SIG-M5 treated with dmso at 0.1 percent for 504 hours (cell line): Measurements from ENCODE around the gene HS1BP3.

ENCODE experiments used
- DNase-seq: peaks from one replicate; lab custom pipeline; 2025; ENCODE audit not compliant: unreplicated experiment; lab: John Stamatoyannopoulos, UW

The HS1BP3 gene

DNA sequence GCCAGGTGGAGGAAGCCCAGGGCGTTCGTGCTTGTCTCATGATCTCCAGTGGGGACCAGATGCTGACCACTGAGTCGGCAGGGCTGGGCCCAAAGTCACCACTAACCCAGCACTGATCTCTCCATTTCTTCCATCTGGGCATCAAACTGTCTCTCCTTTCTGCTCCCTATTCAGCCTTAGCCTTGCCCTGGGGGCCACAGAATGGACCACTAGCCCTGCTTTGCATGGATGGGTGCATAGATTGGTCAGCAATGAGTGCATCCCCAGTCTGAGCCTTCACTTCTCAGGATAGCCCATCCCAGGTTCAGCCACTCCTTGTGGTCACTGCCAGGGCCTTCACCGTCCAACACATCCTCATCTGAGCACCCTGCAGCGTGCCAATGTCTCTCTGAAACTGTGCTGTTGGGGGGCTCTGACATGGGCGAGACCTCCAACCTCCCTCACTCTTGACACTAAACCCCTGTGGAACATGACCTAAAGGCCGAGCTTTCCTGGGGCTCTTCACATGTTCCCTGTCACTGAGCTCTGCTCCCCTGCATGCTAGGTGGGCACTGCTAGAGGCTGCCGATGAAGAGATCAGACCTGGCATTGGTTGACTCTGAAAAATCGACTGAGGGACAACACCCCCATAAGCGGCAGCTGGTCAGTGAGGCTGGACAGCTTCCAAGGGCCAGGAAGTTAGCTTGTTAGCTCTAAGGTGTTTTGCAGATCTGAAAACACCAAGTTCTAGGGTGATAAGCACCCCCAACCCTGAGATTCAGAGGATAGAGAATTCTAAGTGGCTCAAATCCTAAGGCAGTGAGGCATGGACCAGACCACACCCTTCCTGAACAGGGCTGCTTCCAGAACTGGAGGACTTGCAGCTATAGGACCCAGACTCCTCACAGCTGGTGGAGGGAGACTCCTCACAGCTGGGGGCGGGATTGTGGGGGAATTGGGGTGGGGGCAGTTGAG lies 61.7 kb downstream of the HS1BP3 start:
- no peak for DNase-seq

DNA sequence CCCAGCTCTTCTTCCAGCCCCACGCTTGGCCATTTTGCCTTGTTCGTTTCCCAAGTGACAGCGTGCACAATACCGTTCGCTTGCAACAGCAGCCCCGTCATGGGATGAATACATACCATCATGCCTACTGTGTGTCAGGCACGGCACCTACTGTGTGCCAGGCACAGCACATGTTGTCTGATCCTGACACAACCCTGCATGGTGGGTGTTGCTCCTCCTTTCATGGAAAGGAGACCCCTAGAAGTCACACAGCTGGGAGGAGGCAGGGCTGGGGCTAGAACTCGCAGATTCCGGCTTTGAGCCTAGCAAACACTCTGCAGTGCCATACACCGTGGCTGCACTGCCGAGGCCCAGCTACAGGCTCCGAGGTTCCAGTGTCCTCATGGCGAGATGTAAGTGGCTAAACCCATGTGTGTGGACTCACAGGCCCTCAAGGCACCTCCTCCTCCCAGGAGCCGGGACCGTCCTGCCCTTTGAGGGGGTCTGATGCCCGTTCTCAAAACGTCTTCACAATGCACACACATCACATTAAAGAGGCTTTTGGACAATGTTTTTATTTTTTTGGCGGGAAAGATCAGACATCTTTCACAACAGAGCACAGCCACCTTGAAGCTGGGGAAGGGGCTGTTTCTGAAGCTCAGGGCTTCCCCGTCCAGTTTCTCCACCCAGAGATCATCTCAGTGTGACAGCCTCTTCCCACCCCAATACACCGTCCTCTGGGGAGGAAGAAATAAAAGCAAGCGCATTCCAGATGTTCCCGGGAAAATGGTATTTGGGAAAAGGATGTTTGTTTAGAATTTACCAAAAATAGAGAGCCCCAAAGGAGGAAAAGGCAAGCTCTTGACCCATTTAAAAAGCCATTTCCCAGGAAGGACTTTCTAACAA lies 64.9 kb downstream of the HS1BP3 start:
- DNase-seq, result no peak

DNA sequence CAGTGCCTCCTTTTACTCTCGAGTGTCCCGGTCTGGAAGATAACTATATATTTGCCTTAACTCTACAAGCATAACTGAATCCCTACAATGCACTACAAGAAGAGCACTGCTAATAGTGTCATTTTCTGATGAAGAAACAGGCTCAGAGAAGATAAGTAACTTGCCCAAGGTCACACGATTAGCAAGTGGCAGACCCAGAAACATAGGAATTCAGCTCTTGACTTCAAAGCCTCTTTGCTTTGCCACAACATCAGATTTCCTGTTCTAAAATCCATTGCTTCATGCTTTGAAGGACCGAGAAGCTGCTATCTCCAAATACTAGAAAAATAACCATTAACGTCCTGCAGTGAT lies 65.6 kb downstream of the HS1BP3 start:
- no peak for DNase-seq

DNA sequence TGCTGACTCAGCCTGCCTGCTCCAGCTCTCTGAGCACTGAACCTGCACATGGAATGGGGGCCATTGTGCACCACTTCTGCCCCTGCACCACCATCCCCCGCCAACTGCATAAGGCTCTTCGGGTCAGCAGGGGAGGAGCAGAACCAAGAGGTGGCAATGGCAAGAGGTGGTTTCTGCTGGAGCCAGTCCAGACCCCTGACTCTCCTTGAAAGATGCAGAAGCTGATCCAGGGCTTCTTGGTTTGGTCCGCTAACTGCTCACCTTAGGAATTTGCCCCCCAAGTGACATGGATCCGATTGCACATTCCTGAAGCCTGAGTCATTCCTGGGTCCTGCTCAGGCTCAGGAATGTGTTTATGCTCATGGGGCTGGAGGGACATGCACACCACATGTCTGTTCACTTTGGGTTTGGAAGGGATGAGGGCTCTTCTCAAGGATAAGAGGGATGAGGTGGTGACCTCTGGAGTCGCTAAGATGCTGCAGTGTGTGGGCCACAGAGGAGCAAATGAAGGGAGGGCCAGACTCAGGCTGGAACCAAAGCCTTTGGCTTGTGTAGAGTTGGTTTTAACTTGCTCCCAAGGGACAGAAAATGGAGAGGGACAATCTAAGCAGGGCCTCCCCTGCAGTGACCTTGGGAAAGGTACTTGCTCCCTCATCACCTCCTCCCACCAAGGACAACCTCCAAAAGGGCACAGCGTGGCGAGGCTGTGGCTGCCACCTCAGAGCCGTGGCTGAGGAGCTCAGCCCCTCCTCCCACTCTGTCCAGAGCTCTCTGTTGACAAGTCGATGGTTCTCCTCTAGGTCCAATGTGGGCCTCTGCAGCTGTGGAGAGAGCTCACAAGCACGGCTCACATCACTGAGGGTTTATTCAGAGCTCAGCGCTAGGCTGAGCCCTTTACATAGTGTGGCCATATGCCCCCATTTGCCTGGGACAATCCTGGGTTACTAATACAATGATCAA lies 66.2 kb downstream of the HS1BP3 start:
- no peak for DNase-seq

DNA sequence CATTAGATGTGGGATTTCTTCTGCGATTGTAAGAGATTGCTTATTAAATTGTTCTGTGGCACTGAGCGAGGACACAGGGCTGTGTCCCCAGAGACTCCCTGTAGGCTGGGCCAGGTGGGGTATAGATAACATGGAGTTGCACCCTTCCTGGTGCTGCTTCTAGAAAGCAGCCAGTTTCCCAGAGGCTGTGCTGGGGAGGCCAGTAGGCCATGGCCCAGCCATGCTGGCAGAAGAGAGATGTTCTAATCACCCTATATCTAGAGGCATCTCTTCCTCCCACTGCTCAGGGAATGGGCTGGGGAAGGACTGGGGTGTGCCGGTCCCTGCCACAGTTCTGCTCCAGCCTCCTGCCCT lies 66.9 kb downstream of the HS1BP3 start:
- no peak for DNase-seq

DNA sequence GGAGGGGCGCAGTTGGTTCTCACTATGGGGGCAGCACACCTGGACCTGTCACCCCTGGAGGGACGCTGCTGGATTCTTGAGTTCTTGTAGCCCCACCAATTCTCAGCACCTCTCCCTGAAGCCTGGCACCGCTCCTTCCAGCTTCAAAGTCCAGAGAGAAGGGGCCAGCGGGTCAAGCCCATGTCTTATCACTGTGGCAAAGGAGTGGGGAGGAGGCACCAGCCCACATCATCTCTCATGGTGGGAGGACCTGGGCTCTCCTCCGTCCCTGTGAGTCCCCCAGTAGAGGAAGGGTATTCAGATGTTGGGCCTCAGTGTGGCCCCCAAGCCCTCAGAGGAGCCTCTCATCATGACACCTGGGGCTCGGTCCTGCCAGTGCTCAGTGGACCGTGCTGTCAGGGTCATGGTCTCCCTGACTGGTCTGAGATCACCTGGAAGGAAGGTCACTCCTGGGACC lies 67.4 kb downstream of the HS1BP3 start:
- no peak for DNase-seq

DNA sequence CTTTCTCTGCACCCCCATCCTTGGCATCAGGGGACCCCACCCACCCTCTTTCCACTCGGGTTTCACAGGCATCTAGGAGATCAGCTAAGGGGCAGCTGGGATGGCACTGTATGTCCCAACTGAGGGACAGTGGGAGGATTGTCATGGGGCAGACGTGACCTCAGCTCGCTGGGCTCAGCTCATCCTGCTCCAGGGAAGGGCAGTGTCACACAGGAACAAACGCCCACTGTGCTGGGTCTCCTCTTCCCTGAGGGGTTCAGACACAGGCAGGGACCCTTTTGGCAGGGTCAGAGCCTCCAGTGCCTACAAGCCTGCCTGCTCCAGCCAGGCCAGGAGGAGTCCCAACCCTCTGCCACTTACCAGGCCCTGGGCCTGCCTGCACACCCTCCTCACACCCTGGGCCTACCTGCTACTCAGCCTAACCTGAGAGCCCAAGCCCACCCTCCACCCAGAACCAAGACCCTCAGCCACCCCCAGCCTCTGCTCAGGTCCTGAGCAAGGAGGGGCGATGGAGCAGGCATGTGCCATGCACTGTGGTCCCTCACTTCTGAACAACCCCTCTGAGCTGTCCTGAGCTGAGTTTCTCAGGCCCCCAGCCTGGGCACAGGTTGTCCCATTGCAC lies 68.2 kb downstream of the HS1BP3 start:
- DNase-seq, result no peak

DNA sequence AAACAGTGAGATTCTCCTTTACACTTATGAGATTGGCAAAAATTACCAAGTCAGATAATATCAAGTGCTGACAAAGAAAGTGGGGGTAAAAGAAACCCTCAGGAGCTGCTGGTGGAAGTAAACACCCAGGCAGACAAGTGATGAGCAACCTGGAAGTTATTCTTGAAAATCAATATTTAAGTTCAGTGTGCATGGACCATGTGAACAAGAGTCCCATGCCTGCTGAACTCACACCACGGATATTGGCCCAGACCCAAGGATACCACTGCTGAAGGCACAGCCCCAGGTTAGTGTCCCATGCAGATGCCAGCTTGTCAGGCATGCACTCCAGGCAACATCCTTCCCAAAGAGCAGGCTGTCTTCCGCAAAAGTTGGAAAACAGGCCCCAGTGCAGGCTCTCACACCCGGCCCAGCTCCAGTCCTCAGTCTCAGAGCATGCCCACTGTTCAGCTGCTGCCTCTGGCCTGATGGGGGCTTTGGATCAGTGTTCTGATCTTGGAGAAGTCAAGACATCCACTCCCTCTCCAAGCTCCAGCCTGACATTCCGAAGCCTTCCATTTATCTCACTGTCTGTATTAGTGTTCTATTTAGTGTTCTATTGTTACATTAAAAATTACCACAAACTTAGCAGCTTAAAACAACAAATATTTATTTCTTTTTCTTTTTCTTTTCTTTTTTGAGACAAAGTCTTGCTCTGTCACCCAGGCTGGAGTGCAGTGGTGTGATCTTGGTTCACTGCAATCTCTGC lies 70.0 kb downstream of the HS1BP3 start:
- DNase-seq, result no peak

DNA sequence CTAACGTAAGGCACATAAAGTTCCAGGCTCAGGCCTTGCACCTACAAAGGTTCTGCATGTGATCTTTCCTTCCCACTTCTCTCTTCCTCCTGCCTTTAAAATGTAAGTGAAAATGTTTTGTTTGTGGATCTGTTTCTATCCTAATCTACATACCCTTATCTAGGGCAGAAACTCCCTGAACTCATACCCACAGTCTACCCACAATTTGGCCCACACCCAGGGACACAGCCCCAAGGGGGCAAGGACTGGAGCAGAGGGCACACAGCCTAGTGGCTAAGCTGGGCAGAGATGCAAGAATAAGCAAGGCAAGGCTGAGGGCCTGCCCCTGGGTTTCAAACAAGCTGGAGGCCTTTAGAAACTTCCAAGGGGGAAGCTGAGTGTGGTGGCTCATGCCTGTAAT lies 71.0 kb downstream of the HS1BP3 start:
- no peak for DNase-seq

DNA sequence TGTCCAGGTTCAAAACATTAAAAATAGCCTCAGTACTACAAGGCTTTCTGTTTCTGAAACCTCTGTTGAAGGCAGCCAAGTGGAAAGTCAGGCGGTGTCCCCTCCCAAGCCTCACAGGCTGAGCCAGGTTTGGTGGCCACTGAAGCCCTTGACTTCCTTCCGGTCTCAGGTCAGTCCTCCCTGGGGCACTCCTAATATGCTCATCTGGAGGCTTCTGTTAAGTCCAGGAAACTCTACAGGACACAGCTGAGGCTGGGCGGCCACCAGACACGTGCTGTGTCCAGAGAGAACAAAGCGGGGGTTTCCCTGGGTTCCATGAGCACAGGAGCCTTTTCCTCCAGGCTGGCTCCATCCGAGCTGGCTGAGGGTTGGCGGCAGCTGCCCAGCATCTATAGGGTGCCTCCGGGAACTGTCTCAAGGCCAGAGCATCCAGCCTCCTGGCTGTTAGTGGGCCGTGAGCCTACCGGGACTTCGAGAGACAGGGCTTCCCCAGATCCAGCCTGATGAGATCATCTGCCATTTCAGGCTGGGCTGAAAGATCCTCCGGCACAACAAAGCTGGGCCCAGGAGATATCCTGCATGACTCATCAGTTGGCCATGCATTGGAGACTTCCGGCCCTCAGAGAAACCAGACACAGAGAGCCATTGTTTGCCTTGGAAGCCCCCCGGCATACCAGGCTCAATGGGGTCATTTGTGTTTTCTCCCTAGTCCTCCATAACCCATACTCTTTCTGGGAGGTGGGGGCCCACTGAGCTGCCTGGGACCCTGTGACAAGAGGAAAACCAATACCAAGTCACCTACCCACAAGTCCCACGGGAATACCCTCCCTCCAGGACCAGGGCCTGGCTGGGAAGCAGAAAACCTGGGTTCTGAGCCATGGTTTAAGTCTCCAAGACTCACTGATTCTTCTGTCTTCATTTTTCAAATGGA lies 71.7 kb downstream of the HS1BP3 start:
- DNase-seq, result no peak

DNA sequence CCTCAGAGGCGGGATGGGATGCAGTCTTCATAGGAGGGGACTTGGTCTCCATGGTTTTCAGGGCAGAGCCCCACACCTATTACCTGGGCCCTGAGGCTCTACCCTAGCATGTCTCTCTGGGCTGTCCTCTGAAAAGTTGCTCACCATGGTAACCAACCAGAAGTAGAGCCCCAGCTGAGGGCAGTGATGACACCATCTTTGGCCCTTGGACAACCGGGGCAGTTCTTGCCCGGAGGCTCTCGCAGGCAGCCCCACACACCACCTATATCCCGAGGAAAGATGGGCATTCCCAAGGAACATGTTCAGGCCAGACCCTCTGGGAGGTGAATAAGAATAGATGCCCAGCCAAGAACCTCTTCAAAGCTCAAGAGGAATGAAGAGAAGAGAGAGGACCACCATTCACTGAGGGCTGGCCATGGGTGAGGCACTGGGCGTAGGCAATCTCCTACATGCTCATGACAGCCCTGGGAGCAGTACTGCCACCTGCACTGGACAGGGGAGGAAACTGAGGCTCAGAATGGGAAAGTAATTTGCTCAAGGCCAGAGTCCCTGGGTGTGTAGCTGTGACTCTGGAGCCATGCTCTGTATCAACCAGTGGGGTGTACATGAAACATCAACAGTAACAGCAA lies 72.5 kb downstream of the HS1BP3 start:
- no peak for DNase-seq

DNA sequence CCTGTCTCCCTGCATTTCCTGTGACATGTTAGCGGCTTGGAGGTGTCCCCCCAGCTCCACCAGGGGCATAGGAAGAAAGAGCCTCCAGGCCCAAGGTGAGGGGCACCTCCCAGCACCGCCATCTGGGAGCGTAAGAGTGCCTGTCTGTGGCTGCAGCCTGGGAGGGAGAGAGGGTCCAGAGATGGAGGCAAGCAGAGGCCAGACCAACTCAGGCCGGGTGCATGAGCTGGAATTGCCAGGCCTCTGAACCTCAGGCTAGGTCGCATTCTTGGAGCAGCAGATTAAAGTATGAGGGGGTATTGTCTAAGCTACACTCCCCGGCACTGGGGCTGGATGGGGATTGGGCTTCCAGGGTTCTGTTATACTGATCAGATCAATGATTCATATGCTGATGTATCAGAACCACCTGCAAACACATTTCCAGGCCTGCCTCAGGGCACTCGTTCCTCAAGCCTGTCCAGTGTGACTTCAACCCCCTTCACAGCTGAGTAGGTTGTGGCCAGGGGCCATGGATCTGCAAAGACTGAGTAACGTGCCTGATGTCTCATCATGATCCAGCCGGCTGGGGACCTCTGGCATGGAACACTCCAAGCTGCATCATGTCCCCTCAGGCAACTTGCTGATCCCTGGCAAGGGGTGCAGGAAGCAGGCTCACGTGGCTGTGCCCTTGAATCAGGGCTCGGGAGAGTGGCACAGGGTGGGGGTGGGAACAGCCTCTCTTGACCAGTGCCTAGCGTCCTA lies 73.2 kb downstream of the HS1BP3 start:
- no peak for DNase-seq

DNA sequence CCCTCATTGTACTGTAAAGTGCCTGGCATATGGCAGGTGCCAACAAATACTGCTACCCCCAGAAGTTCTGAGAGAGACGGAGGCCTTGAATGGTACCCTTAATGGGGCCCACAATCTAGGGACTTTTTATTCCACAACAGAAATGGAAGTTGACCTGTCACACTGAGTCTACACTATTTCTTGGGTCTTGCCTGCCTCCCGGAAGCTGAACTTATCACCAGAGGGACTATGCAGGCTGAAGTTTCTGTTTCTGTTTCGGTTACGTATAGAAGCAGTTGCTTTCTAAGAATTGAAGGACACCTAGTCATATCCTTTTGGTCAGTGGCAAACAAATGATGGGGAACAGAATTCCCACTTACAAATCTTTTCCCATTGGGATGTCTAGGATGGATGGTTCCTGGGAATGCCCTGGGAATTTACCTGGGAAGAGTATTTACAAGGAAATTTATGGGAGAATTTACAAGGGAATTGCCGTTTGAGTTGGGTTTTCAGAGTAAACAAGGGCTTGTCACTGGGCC lies 74.2 kb downstream of the HS1BP3 start:
- DNase-seq, result no peak

DNA sequence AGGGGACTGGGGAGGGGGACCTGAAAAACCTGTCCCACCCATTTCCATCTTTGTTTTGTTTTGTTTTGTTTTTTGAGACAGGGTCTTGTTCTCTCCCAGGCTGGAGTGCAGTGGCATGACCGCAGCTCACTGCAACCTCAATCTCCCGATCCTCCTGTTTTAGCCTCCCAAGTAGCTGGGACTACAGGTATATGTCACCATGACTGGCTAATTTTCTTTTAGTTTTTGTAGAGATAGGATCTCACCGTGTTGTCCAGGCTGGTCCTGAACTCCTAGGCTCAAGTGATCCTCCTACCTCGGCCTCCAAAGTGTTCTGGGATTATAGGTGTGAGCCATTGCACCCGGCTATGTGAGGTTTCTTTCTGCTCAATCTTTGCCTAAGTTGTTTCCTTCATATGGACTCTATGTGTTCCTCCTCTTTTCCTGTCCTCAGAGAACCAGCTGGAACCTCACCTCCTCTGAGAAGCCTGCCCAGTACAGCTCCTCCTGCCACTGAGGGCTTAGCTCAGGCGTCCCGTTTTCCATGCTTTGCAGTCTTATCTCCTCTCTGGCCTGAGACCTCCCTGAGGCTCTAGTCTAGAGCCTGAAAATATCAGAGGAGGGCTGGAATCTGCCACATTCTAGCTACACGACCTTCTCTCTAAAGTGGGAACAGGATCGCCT lies 74.8 kb downstream of the HS1BP3 start:
- no peak for DNase-seq

DNA sequence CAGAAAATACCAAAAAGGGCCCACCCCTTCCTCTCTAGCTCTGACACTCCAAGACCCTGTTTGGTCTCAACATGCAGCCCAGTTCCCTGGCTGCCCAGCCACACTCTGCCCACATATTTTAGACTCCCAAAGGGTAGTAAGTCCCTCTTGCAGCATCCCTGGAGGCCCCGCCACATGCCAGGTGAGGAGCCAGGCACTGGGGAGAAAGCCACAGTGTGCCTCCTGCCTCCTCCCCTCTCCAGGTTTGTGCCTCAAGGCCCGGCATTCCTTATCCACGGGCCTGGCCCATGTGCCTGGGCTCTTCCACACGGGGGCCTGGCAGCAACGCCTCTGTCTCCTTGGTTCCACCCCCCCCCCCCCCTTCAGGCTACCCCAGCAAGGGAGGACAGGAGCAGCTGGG lies 75.5 kb downstream of the HS1BP3 start:
- DNase-seq, result no peak

DNA sequence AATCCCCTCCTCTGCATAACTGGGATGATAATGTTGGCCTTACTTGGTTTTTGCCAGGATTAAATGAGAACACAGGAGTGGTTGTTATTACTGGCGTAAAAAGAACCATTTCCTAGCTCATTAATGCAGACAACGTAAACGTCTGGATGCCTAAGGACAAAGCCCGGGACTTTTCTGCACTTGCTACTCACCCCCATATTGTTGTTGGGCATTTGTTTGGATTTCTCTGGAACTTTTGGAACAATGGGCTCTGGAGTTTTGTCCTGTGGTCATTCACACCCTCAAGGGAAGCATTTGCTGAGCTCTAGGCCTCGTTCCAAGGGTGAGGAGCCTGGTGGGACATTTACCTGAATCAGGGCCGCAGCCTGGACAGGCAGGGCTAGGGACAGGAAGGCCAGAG lies 76.0 kb downstream of the HS1BP3 start:
- DNase-seq, result no peak

DNA sequence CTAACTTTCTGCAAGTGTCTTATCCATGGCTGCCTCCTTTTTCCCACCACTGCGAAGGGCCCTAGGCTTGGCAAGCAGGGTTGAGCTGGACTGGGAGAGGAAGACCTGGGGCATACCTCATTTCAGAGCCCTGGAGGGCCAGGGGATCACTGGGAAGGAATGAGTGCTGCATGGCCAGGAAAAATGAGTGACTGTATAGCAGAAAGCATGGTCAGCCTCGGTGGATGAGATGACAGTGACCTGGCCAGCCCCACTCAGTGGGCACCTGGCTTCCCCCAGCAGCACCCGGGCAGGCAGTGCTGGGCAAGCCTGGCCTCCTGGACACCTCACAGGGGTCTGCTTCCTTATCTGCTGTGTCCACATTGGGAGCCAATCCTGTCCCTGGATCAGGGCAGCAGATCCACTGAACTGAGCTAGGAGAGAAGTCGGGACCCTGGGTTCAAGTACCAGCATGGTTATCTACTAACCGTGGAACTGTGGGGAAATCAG lies 76.4 kb downstream of the HS1BP3 start:
- no peak for DNase-seq
